Limb (tissue), 2 donors: ENCODE measurements around the gene TAF3.

Experiments used
- DNase-seq, 2 donors: peaks; one replicate each; pipeline ENCODE4 v3.0.0-alpha.2; 2016; ENCODE audit errors: extremely low spot score in 2 of 2

The TAF3 gene

GRCh38 chr10:7881119-7881518 is 62.8 kb downstream of the TAF3 start:
- no peak for DNase-seq

- DNase-seq, result no peak
These were observed 67.8 kb downstream of the TAF3 start for GRCh38 chr10:7886056-7886455.

DNA sequence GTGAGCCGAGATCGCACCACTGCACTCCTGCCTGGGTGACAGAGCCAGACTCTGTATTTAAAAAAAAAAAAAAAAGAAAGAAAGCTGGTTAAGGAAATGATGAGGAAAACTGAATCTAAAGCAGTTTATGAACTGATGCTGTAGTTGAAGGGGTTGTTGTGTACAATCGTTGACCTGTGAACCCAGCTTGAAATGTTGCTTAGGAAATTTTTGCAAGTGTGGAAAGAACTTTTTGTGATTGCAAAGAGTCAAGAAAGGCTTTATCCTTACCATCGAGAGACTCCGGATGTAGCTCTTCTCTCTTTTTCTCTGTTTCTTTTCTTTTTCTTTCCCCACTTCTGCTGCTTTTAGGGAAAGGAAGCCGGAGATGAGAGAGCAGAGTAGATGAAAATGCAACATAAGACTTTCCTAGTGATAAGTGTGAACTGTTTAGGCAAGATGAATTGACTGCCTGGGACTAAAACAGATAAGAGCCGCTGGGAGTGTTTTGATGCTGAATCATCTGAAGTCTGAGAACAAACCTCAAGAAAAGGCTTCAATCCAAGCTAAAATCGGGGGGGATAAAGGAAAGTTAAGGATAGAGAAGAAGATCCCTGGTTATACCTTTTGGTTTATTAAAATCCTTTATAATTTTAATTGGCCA is 69.0 kb downstream of the TAF3 start:
- no peak for DNase-seq

DNA sequence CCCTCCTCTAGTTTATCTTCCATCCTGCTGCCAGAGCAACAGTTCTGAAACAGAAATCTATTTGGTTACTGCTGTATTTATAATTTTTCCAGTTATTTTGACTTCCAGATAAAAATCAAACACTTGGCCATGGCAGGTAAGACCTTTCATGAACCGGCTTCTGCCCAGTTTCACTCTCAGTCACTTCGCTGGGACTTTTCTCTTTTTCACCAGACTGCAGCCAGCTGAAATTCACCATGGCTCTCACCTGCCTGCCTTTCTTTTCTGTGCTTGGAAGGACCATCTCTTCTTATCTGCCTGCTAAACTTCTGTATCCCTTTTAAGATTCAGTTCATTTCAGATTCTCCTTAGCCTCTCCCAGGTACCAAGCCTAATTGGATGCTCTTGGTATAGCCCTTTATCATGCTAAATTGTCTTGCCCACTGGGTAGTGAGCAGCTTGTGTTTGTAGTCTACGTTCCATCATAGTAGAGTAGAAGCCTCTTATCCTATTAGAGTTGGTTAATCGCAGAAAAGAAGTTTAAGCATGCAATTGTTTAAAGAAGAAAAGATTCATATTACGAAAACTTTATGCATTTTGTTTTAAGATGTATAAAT is 71.7 kb downstream of the TAF3 start:
- no peak for DNase-seq

GRCh38 chr10:7890781-7891180 is 72.5 kb downstream of the TAF3 start:
- no peak for DNase-seq

DNA sequence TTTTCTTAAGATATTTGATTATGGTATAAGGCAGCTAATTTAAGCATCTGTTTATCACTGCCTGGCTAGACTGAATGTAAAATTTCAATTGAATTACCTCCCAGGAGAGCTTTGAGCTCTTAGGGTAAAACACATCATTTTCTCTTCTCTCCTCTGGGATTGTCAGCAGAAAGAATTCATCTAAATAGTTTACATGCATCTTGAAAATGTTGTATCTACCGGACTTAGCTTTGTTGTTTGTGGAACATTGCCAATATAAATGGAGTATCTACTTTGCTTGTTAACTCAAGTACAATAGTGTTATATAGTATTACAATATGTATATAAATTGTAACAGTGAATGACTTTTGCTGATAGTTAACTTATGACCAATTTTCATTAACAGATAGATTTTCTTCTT is 73.3 kb downstream of the TAF3 start:
- no peak for DNase-seq

DNA sequence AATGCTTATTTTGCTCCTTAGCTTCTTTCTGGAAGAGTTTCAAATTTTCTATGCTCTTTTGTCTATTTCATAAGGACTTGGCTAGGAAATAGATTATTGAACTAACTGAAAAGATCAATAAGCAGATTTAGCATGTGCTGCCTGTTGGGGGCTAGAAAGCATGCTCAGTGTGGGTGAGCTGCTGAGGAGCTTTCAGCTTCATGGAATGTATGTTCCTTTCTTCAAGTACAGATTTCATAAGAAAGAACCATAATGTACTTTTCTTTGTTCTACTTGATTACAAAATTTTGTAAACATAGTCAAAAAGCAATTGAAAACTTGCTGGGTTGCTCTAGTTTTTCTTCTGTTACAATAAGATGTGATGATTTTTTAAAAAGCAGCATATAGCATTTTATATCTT is 73.8 kb downstream of the TAF3 start:
- no peak for DNase-seq

- no peak for DNase-seq
These were observed 77.4 kb downstream of the TAF3 start for GRCh38 chr10:7895699-7896090.

DNA sequence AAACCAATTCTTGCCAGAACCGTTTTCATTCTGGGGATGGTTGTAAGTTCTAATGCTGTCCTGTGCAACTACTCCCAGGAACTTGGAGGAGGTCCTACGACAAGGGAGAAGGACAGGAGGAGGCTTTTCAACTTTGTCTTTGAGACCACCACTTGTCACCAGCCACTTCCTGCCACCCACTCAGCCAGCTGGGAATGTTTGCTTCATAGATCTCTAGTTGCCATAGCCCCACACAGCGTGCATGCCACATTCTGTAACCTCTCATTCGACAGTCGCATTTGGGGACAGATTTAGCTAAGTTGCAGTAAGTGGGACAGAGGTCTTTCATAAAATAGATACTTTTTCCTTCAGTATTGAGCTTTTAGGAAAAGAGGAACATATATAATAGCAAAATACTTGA is 78.0 kb downstream of the TAF3 start:
- DNase-seq, result no peak

- no peak for DNase-seq
These were observed 83.0 kb downstream of the TAF3 start for GRCh38 chr10:7901256-7901655.

GRCh38 chr10:7902413-7902812 is 84.1 kb downstream of the TAF3 start:
- no peak for DNase-seq

GRCh38 chr10:7903851-7904250 is 85.5 kb downstream of the TAF3 start:
- DNase-seq, result no peak

GRCh38 chr10:7906128-7906527 is 87.8 kb downstream of the TAF3 start:
- DNase-seq, result no peak

DNA sequence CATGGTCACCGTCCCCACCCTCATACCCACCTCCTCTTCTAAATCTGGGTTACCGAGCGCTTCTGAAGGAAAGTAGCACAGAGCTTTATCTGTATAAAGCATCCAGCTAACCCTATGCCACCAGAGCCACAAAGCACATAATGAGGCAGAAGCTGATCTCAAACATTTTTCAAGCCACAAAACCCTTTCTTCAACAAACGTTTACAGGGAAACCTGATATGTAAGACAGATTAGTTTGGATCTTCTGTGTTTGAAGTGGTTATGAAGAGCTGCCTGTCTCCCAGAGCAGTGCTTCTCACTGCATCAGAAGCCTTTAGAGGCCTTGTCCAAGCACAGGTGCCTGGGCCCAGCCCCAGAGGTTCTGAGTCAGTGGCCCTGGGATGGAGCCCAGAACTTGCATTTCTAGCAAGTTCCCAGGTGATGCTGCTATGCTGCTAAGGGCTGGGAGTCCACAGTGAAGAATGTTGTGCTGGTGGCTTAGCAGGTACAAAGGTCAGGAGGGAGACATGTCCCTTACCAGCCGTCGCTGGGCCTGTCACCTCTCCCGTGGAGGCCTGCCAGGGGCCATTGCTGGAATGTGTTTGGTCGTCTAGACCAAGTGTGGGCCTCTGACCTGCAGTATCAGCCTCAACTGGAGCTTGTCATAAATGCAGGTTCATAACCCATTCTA is 90.4 kb downstream of the TAF3 start:
- no peak for DNase-seq

GRCh38 chr10:7913126-7913872 is 95.0 kb downstream of the TAF3 start:
- DNase-seq, result no peak

DNA sequence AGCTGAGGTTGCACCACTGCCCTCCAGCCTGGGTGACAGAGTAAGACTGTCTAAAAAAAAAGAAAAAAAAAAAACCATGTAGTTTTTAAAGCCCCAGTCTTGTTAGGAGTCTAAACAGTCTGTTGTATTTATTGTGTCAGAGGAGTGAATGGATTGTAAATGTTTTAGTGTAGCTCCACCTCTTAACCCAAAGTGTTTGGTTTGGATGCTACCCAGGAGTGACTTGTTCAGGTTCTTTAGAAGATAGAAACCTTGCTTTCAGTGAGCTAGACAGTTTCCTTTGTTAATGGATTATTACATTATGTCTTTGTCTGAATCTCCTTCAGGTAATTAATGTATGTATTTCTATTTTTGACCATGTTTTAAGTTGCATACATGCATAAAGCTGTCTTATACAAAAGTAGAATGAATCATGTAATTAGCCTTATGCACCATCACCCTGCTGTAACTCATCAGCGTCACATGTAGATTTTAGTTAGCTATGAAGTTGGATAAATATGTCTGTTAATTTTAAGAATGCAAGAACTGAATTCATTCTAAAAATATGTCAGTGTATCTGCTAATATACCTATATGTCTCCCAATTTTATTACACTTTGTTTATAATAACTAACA is 97.7 kb downstream of the TAF3 start:
- DNase-seq, result no peak

DNA sequence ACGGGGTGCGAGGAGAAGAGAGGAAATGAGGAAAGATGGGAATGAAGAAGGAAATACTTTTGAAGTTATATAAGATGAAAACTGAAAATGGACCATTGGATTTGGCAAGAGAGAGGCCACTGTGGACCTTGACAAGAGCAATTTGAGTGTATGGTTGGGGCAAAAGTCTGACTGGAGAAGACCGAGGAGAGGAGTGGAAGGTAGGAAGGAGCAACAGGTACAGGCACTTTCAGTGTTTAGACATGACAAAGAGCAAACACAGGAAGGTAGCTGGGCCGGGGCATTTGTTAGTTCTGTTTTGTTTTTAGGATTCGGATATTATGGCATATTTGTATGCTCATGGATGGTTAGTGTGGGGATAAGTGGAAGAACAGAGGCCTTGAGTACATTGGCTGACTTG is 99.4 kb downstream of the TAF3 start:
- no peak for DNase-seq

GRCh38 chr10:7922707-7923106 is 104.4 kb downstream of the TAF3 start:
- DNase-seq, result no peak

GRCh38 chr10:7928536-7928935 is 110.2 kb downstream of the TAF3 start:
- no peak for DNase-seq

DNA sequence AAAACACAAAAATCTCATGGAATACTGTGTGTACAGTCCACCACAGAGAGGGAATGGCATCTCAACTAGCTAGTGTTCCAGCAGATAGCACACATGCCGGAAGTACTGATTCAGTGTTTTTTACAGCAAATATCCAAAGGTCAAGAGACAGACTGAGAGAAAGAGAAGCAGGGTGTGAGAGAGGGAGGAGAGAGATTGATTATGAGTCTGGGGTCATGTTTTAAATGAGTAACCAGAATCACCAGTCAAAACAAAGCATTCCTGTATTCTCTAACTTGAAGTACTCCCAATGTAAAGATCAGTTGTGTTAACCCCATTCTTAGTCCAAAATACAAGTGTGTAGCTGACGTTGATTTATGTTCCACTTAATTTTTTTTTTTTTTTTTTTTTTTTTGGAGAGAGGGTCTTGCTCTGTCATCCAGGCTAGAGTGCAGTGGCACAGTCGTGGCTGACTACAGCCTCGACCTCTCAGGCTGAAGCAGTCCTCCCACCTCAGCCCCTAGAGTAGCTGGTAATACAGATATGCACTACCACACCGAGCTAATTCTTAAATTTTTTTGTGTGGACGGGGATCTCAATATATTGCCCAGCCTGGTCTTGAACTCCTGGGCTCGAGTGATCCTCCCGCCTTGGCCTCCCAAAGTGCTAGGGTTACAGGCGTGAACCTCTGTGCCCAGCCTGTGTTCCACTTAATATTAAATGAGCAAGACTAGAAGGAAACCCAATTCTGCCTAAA is 114.2 kb downstream of the TAF3 start:
- no peak for DNase-seq

- DNase-seq, result no peak
These were observed 115.0 kb downstream of the TAF3 start for GRCh38 chr10:7933262-7933661.
